Measurements from ENCODE around the gene LRIG2. TPM values are rescaled to one million over a fixed set of nuclear protein-coding genes. Genes with fewer than 3 reads are reported as not detected.

The LRIG2 gene
- total RNA-seq, 2 donors from 2014 or later = 12.1 to 13.8 TPM

DNA sequence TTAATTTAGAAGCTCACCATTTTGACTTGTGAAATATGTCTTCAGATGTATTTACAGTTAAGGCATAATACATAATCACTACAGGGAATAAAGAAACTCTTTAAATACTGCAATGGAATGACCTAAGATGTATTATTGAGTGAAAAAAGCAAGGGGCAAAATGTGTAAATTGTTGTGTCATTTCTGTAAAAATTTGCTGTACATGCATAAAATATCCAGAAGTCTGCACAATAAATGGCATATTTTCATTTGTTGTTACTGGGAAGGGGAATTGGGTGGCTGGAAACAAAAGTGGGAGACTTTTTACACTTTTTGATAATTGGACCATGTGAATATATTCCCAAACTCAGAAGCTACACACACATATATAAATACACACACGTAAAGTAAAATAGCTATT is 17.1 kb downstream of the LRIG2 start:
- intact Hi-C loops (cut with DNase I) = no loop called here
- no peak overlapping the region for H3K27ac ChIP-seq

GRCh38 chr1:113091988-113092594 is 19.1 kb downstream of the LRIG2 start:
- H3K27me3 ChIP-seq = no peaks in the 10 kb centered on the region
- no peaks in the 10 kb centered on the region for H3K9me3 ChIP-seq
- TF ChIP-seq, protein P1, sequence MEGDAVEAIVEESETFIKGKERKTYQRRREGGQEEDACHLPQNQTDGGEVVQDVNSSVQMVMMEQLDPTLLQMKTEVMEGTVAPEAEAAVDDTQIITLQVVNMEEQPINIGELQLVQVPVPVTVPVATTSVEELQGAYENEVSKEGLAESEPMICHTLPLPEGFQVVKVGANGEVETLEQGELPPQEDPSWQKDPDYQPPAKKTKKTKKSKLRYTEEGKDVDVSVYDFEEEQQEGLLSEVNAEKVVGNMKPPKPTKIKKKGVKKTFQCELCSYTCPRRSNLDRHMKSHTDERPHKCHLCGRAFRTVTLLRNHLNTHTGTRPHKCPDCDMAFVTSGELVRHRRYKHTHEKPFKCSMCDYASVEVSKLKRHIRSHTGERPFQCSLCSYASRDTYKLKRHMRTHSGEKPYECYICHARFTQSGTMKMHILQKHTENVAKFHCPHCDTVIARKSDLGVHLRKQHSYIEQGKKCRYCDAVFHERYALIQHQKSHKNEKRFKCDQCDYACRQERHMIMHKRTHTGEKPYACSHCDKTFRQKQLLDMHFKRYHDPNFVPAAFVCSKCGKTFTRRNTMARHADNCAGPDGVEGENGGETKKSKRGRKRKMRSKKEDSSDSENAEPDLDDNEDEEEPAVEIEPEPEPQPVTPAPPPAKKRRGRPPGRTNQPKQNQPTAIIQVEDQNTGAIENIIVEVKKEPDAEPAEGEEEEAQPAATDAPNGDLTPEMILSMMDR (IDR thresholded peaks at IDR 0.05) = no peak
- intact Hi-C loops (cut with DNase I) = no loop called here
- H3K4me3 ChIP-seq = no peak overlapping the region
- H3K27ac ChIP-seq = no peak overlapping the region
- H3K36me3 ChIP-seq = peaks cover 17% of the 10 kb centered on the region
- peak; percentile 31 for DNase-seq
- no peak overlapping the region for H3K9ac ChIP-seq (ENCODE audit: low read depth in 2 of 2, low read length in 2 of 2)
- H3K4me1 ChIP-seq = no peaks in the 10 kb centered on the region

More for the DNA sequence above, 17.1 kb downstream of the LRIG2 start:
- DNase-seq = no peak
- H3K9me3 ChIP-seq = no peaks in the 10 kb centered on the region
- H3K9ac ChIP-seq (ENCODE audit: low read depth in 2 of 2, low read length in 2 of 2) = no peak overlapping the region
- no peaks in the 10 kb centered on the region for H3K27me3 ChIP-seq
- H3K36me3 ChIP-seq = peaks cover under 1% of the 10 kb centered on the region
- no peak overlapping the region for H3K4me3 ChIP-seq
- no peaks in the 10 kb centered on the region for H3K4me1 ChIP-seq
- TF ChIP-seq, protein P1 (IDR thresholded peaks at IDR 0.05) = no peak

GRCh38 chr1:113094506-113094905 is 21.5 kb downstream of the LRIG2 start:
- no peaks in the 10 kb centered on the region for H3K27me3 ChIP-seq
- TF ChIP-seq, protein P1 (IDR thresholded peaks at IDR 0.05) = no peak
- H3K4me3 ChIP-seq = no peak overlapping the region
- H3K9ac ChIP-seq (ENCODE audit: low read depth in 2 of 2, low read length in 2 of 2) = no peak overlapping the region
- intact Hi-C loops (cut with DNase I) = no loop called here
- no peaks in the 10 kb centered on the region for H3K9me3 ChIP-seq
- peaks cover 17% of the 10 kb centered on the region for H3K36me3 ChIP-seq
- H3K4me1 ChIP-seq = no peaks in the 10 kb centered on the region
- H3K27ac ChIP-seq = no peak overlapping the region
- no peak for DNase-seq

DNA sequence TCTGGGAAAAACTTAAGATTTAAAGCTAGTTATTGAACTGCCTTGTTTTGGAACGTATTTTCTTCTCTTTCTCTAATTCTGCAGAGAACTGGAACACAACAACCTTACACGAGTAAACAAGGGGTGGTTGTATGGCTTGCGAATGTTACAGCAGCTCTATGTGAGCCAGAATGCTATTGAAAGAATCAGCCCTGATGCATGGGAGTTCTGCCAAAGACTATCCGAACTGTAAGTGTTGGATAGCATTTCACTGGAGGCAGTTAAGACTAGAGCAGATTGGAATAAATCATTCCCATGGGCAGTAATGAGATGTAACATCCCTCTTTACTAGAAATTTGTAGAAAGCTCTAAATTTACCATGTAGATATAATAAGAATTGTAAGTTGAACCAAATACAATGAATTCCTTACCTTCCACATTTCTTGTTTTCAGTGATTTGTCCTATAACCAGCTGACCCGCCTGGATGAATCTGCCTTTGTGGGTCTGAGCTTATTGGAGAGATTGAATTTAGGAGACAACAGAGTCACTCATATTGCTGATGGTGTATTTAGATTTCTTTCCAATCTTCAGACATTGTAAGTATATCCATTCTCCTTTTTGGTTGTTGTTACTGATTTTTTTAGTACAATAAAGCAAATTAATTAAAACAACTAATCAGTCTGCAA is 22.9 kb downstream of the LRIG2 start:
- H3K27me3 ChIP-seq = no peaks in the 10 kb centered on the region
- H3K4me3 ChIP-seq = no peak overlapping the region
- peaks cover 17% of the 10 kb centered on the region for H3K36me3 ChIP-seq
- no peaks in the 10 kb centered on the region for H3K9me3 ChIP-seq
- DNase-seq = no peak
- intact Hi-C loops (cut with DNase I) = no loop called here
- TF ChIP-seq, protein P1 (IDR thresholded peaks at IDR 0.05) = no peak
- H3K9ac ChIP-seq (ENCODE audit: low read depth in 2 of 2, low read length in 2 of 2) = no peak overlapping the region
- no peak overlapping the region for H3K27ac ChIP-seq
- H3K4me1 ChIP-seq = no peaks in the 10 kb centered on the region

- peaks cover 17% of the 10 kb centered on the region for H3K36me3 ChIP-seq
- H3K4me3 ChIP-seq = no peak overlapping the region
- intact Hi-C loops (cut with DNase I) = no loop called here
- TF ChIP-seq, protein P1 (IDR thresholded peaks at IDR 0.05) = no peak
- H3K27ac ChIP-seq = no peak overlapping the region
- no peaks in the 10 kb centered on the region for H3K27me3 ChIP-seq
- H3K4me1 ChIP-seq = no peaks in the 10 kb centered on the region
- no peak for DNase-seq
- H3K9ac ChIP-seq (ENCODE audit: low read depth in 2 of 2, low read length in 2 of 2) = no peak overlapping the region
- H3K9me3 ChIP-seq = no peaks in the 10 kb centered on the region
Measured at GRCh38 chr1:113096493-113096892, 23.5 kb downstream of the LRIG2 start.

Measured in colonic mucosa (tissue), 4 donors.